Stimulated activated CD8-positive, alpha-beta memory T cell treated with anti-CD3 and anti-CD28 coated beads, Interleukin-12 subunit alpha, Interleukin-12 subunit beta, amount 100 ng/mL, for 24 hours (primary cell): ENCODE measurements around the gene ARPC5L.
A peak's percentile ranks its signal among the peaks of the same experiment; 100 is the strongest.
"Not testable (repeated sequence)": the region's sequence is repeated elsewhere in the genome, so short reads cannot be mapped to it uniquely, and the experiment has no call there.

ENCODE experiments used
- DNase-seq: peaks from one replicate; pipeline ENCODE4 v3.0.0-alpha.2; 2020; ENCODE audit errors: extremely low read depth

Gene ARPC5L

GRCh38 chr9:124861342-124862229, at the start of gene ARPC5L, which contains the start of gene RPL35:
ARPC5L (plus strand) TSS chr9:124862130; CDS start chr9:124869291, 7,161 bp downstream.
RPL35 (minus strand) TSS chr9:124861957; CDS start chr9:124861912, 45 bp downstream.
- DNase-seq, result peak; percentile 89

DNA sequence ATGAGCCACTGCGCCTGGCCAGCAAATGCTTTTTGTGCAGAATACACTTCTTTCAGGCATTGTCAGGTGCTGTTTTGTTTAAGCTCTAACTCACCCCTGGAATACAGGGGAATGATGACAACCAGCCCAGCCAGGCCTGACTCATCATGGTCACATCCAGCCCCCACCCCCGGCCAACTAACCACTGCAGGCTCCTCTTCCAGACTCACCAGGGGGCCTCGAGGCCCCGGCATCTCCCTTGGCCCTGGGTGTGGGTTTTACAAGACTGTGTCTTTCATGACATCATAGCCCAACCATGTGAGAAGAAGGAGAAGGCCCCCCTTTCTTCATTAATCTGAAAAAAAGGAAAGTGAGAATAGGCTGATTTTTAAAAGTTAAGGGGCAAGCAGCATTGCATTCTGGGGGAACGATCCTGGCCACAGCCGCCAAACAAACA, 49.5 kb upstream of the ARPC5L start:
- DNase-seq, result no peak

DNA sequence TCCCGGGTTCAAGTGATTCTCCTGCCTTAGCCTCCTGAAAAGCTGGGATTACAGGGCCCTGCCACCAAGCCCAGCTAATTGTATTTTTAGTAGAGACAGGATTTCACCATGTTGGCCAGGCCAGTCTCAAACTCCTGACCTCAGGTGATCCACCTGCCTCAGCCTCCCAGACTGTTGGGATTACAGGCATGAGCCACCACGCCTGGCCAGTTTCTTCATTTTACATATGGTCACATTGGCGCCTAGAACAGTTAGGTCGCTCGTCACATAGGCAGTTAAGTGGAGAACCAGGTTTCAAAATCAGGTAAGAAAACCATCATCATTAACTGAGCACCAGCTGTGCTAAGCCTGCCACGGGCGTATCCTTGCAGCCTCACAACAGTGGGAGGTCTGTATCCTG, 48.9 kb upstream of the ARPC5L start:
- DNase-seq, result no peak

GRCh38 chr9:124813501-124814163, 48.3 kb upstream of the ARPC5L start:
- no peak for DNase-seq

DNA sequence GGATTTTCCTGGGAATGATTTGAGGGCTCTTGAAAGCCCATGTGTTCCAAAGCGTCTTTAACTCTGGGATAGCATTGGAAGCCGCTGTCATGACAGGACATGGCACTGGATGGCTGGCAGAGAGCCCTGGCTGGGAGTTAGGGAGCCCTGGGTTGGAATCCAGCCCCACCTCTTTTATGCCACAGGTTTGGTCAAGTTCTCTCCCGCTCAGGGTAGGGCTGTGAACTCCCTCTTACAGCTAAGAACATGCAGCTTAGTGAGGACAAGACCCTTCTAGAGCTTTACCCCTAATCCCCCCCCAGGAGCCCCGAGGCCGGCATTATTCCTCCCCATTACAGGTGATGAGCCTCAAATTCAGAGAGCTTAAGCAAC, 47.8 kb upstream of the ARPC5L start:
- no peak for DNase-seq

- no peak for DNase-seq
These were observed 46.3 kb upstream of the ARPC5L start for GRCh38 chr9:124815601-124816000.

GRCh38 chr9:124818431-124819281, 43.3 kb upstream of the ARPC5L start:
- DNase-seq, result no peak

- no peak for DNase-seq
These were observed 41.0 kb upstream of the ARPC5L start for GRCh38 chr9:124820698-124821623.

GRCh38 chr9:124828489-124829333, 33.2 kb upstream of the ARPC5L start:
- no peak for DNase-seq

GRCh38 chr9:124829334-124829669, 32.6 kb upstream of the ARPC5L start:
- DNase-seq, result no peak

- no peak for DNase-seq
These were observed 31.3 kb upstream of the ARPC5L start for GRCh38 chr9:124830593-124830992.

DNA sequence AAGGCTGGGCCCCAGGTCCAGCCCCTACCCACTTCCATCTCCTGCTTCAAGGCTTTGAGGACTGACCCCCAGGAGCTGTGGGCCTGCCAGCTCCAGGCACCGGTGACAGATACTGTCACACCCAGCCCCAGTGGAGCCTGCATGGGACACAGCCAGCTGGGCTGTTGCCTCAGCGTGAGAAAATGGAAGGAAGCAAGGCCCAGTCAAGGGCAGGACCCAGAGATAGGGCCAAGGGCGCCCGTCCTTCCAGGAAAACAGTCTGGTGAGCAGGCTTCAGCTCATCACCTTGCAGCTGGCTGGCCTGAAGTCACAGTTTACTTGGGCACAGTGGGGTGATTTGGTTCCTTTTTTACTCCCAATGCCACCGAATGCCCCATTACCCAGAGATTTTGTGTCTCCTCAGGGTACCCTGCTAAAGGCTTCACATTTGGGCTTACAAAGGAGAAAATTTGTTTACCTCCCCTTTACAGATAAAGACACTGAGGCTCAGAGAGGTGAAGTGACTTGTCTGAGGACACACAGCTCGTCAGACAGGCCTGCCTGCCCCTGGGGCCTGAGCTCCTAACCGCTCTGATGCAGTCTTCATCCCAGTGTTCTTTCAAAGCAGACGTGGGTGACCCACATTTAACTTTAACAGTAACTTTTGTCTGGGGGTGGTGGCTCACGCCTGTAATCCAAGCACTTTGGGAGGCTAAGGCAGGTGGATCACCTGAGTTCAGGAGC, 30.1 kb upstream of the ARPC5L start:
- no peak for DNase-seq

DNA sequence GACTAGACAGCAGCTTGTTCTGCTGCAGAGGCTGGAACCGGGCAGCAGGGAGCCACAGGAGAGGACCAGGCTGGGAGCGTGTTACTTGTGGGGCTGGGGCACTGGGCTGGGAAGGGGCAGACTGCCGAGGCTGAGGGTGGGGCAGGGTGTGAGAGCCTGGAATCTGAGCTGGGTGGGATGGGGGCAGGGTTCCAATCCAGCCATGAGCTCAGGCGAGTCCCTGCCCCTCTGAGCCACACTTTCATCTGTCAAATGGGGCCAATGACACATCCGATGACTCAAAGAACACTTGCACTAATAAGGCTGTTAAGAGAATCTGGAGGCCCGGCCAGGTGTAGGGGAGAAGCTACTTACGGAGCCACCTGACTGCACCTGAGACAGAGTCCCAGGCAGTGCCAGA, 27.3 kb upstream of the ARPC5L start:
- DNase-seq, result no peak

DNA sequence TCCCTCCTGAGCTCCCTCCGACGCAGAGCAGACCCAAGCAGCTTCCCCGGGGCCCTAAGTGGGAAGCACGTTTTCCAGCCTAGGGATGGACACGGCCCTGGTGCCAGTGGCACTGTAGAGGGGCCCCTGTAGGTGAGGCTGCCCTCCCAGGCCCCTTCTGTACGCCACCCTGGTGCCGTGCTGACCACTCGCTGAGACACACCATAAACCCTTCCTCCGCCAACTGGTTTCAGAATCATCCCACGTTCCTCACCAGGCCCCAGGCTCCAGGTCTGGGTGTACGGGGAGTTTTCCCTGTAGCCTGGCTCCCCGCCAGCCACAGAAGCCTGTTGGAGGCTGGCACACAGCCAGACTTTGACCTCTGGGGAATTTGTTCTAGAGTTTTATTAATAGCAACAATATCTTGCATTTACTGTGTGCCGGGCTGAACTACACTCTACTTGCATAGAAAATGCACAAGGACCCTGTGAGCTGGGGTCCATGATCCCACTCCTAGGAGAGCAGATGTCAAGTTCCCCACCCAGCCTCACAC, 26.8 kb upstream of the ARPC5L start:
- no peak for DNase-seq

DNA sequence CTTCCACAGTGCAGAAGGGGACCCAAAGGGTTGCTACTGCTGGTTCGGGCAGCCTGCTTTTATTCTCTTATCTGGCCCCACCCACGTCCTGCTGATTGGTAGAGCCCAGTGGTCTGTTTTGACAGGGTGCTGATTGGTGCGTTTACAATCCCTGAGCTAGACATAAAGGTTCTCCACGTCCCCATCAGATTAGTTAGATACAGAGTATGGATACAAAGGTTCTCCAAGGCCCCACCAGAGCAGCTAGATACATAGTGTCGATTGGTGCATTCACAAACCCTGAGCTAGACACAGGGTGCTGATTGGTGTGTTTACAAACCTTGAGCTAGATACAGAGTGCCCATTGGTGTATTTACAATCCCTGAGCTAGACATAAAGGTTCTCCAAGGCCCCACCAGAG, 23.8 kb upstream of the ARPC5L start:
- not testable (repeated sequence) for DNase-seq

DNA sequence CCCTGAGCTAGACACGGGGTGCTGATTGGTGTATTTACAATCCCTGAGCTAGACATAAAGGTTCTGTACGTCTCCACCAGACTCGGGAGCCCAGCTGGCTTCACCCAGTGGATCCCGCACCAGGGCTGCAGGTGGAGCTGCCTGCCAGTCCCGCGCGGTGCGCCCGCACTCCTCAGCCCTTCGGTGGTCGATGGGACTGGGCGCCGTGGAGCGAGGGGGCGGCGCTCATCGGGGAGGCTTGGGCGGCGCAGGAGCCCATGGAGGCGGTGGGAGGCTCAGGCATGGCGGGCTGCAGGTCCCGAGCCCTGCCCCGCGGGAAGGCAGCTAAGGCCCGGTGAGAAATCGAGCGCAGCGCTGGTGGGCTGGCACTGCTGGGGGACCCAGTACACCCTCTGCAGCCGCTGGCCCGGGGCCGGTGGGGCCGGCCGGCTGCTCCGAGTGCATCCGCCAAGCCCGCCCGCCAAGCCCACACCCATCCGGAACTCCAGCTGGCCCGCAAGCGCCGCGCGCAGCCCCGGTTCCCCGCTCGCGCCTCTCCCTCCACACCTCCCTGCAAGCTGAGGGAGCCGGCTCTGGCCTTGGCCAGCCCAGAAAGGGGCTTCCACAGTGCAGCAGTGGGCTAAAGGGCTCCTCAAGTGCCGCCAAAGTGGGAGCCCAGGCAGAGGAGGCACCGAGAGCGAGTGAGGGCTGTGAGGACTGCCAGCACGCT, 23.2 kb upstream of the ARPC5L start:
- DNase-seq, result not testable (repeated sequence)

DNA sequence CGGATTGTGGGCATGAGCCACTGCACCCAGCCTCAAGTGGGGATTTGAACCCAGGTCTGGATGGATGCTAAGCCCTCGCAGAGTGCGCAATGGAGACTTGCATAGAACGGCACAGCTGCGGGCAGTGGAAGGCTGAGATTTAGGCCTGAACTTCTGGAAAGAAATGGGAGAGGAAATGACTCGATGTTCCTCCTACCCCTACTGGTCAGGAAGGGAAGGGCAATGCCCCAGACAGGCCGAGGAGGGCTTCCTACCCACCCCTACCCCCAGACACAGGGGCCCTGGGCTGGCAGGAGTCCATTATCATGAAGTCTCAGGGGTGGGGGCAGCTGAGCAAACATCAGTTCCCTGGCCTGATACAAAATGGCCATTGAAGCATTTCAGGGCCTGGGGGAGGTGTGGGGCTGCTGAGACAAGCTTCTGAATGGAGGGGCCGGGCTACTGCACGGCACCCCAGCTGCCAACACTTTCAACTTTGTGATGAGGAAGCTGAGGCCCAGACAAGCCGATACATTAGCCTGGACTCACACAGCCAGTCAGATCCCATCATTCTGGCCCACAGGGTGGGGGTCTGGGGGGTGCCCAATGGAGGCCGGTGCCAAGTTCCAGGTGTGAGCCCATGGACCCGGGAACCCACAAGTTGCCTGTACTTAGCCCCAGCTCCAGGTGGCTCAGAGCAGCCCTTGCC, 22.2 kb upstream of the ARPC5L start:
- no peak for DNase-seq

DNA sequence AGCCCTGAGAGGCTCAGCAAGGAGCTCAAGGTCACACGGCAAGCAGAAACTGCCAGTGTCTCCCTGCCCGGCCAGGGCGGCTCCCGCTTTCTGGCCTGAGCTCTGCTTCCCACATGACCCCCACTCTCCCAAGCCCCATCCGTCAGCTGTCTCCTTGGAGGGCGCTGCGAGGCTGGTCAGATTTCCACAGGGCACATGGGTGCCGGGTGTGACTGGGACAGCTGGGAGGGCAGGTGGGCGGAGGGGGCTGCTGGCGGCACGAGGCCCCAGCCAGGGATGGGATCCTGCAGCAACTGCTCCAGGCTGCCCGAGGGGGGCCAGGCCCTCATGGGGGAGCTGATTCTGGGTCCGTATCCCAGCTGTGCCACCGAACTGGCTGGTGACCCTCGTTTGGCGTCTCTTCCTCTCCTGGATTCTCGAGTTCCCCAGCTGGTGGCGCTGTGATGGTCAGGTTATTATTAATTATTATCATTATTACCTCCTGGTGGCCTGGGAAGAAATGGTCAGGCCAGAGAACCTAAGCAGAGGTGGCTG, 21.6 kb upstream of the ARPC5L start:
- no peak for DNase-seq
